Sigmoid colon (tissue), 4 donors: ENCODE data around the gene NCSTN.

Experiments
- EP300 ChIP-seq, 4 donors: sonication (generic); formaldehyde crosslinking; IDR thresholded peaks; one replicate each; pipeline ENCODE4 v1.6.1; 2017; ENCODE audit warnings: antibody characterized with exemption in 4 of 4
- POLR2AphosphoS5 ChIP-seq, 4 donors: sonication (generic); formaldehyde crosslinking; IDR thresholded peaks; one replicate each; pipeline ENCODE4 v1.6.1; 2017; ENCODE audit warnings: antibody characterized with exemption in 4 of 4
- TF ChIP-seq, protein P1 (sequence below), 4 experiments: fragments of 450-650 bp in 3 of 4; fragments of 200-600 bp in 1 of 4; IDR thresholded peaks; one replicate each; pipeline ENCODE4 v1.5.1; 2016 to 2019; ENCODE audit warnings: antibody characterized with exemption in 4 of 4, mild to moderate bottlenecking in 3 of 4, moderate library complexity in 2 of 4

DNA sequence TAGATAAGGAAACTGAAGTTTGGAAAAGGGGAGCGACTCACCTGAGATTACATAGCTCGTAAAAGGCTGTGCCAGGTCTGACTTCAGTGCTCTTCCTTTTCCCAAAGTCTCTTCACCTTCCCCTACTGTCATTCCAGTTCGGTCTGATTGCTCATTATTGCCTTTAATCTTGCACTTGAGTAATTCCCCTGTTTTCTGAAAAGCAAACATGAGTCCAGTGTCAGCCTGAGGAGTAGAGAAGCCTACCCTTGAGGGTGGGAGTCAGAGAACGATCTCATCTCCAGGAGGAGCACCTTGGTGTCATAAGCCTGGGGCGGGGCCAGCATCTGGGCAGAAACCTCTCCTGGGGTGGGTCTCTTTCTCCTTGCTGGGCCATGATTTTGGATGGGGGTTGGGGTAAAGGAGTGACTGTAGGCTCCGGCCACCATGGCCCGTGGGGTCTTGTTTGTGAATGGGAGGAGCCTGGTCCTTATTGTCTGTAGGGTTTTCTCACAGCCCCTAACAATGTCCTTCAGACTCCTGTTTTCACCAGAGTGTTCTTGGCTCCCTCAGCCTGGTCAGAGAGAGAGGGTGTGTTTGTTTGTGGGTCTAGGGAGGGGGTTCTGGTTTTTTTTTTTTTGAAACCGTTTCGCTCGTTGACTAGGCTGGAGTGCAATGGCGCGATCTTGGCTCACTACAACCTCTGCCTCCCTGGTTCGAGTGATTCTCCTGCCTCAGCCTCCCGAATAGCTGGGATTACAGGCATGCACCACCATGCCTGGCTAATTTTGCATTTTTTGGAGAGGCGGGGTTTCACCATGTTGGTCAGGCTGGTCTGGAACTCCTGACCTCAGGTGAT, 63.2 kb downstream of the NCSTN start:
- TF ChIP-seq, protein P1, sequence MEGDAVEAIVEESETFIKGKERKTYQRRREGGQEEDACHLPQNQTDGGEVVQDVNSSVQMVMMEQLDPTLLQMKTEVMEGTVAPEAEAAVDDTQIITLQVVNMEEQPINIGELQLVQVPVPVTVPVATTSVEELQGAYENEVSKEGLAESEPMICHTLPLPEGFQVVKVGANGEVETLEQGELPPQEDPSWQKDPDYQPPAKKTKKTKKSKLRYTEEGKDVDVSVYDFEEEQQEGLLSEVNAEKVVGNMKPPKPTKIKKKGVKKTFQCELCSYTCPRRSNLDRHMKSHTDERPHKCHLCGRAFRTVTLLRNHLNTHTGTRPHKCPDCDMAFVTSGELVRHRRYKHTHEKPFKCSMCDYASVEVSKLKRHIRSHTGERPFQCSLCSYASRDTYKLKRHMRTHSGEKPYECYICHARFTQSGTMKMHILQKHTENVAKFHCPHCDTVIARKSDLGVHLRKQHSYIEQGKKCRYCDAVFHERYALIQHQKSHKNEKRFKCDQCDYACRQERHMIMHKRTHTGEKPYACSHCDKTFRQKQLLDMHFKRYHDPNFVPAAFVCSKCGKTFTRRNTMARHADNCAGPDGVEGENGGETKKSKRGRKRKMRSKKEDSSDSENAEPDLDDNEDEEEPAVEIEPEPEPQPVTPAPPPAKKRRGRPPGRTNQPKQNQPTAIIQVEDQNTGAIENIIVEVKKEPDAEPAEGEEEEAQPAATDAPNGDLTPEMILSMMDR (IDR thresholded peaks at IDR 0.05), result no peak
- TF ChIP-seq POLR2AphosphoS5 (IDR thresholded peaks at IDR 0.05) (no peak), EP300 (IDR thresholded peaks at IDR 0.05) (no peak)
